CD8-positive, alpha-beta memory T cell (primary cell): Measurements from ENCODE around the gene BCKDHB. TPM values are rescaled to one million over a fixed set of nuclear protein-coding genes. Genes with fewer than 3 reads are reported as not detected.

Source experiments
- CTCF ChIA-PET: fragments of 350-600 bp; sonication (Branson Sonifier 250); formaldehyde crosslinking; loops from one replicate; lab custom pipeline; 2021; ENCODE audit warnings: antibody characterized with exemption; lab: Charles Lee
- POLR2A ChIA-PET: fragments of 350-600 bp; sonication (Branson Sonifier 250); formaldehyde crosslinking; loops from one replicate; lab custom pipeline; 2021; ENCODE audit warnings: antibody characterized with exemption; lab: Charles Lee
- DNase-seq, 5 donors: peaks; one replicate each; pipeline versions ENCODE4 v3.0.0 to v3.0.0-alpha.2; 2020 to 2022; ENCODE audit warnings: mixed read lengths in 1 of 5
- H3K27ac ChIP-seq: one replicate; pipeline ENCODE4 v1.7.0; 2013; ENCODE audit warnings: low read depth, mild to moderate bottlenecking, low read length, moderate library complexity
- H3K27me3 ChIP-seq: 2 replicates; pipeline ENCODE4 v1.7.0; 2013; ENCODE audit warnings: low read length, mild to moderate bottlenecking; ENCODE audit not compliant: insufficient read depth, poor library complexity, severe bottlenecking
- H3K36me3 ChIP-seq: 2 replicates; pipeline ENCODE4 v1.7.0; 2013; ENCODE audit warnings: mild to moderate bottlenecking, low read length, moderate library complexity; ENCODE audit not compliant: insufficient read depth
- H3K4me1 ChIP-seq: 2 replicates; pipeline ENCODE4 v1.7.0; 2013; ENCODE audit warnings: mild to moderate bottlenecking, low read length, moderate library complexity; ENCODE audit not compliant: insufficient read depth
- H3K4me3 ChIP-seq: 2 replicates; pipeline ENCODE4 v1.7.0; 2013; ENCODE audit warnings: mild to moderate bottlenecking, low read length
- H3K9me3 ChIP-seq: 2 replicates; pipeline ENCODE4 v1.7.0; 2013; ENCODE audit warnings: mild to moderate bottlenecking, low read length
- H3K27ac Mint-ChIP-seq, 8 donors: one replicate each; pipeline ENCODE4 v1.8.0; 2020 to 2021; ENCODE audit warnings: mixed read lengths in 8 of 8, mild to moderate bottlenecking in 6 of 8, inconsistent platforms in 3 of 8, moderate library complexity in 3 of 8
- H3K27me3 Mint-ChIP-seq, 2 donors: one replicate each; pipeline ENCODE4 v1.8.0; 2020 to 2021; ENCODE audit warnings: mixed read lengths in 2 of 2, mild to moderate bottlenecking in 1 of 2, moderate library complexity in 1 of 2
- H3K36me3 Mint-ChIP-seq, 3 donors: one replicate each; pipeline ENCODE4 v1.8.0; 2020 to 2021; ENCODE audit warnings: mixed read lengths in 3 of 3, inconsistent platforms in 1 of 3, mild to moderate bottlenecking in 1 of 3
- H3K4me1 Mint-ChIP-seq, 3 donors: one replicate each; pipeline ENCODE4 v1.8.0; 2020 to 2021; ENCODE audit warnings: mixed read lengths in 3 of 3, inconsistent platforms in 1 of 3, mild to moderate bottlenecking in 1 of 3
- H3K4me3 Mint-ChIP-seq, 7 donors: one replicate each; pipeline ENCODE4 v1.8.0; 2020 to 2021; ENCODE audit warnings: mixed read lengths in 7 of 7, mild to moderate bottlenecking in 6 of 7, moderate library complexity in 4 of 7, inconsistent platforms in 2 of 7
- H3K9me3 Mint-ChIP-seq, 5 donors: one replicate each; pipeline ENCODE4 v1.8.0; 2020 to 2022; ENCODE audit warnings: mixed read lengths in 5 of 5, mild to moderate bottlenecking in 3 of 5, moderate library complexity in 2 of 5, inconsistent platforms in 1 of 5
- polyA plus RNA-seq: library from polyadenylated mRNA; unstranded; fragments of 300-500 nt; fragmentation: Illumina TruSeq; gene quantifications from one replicate; pipeline ENCODE4 v1.2.3, GENCODE V29; 2021
- total RNA-seq, 2 experiments: library from RNA; stranded (reverse); gene quantifications; one replicate each; pipeline ENCODE4 v1.2.3, GENCODE V29; 2021

BCKDHB gene
- total and polyA plus RNA-seq, 3 experiments from 2014 or later, result 14.4 to 19.8 (median 15.0) TPM

- CTCF ChIA-PET, result no interaction called here
- H3K9me3 ChIP-seq, result no peaks in the 10 kb centered on the region
- Mint-ChIP-seq H3K27me3 (no peaks in the 10 kb centered on the region), H3K36me3 (peaks cover 0 to 52% (median 4%) of the 10 kb centered on the region in 3 donors), H3K27ac (no peak overlapping the region), H3K4me3 (no peak overlapping the region), H3K9me3 (peaks cover 0 to 5% (median 0%) of the 10 kb centered on the region in 5 donors), H3K4me1 (no peaks in the 10 kb centered on the region)
- no peaks in the 10 kb centered on the region for H3K36me3 ChIP-seq
- POLR2A ChIA-PET, result no interaction called here
- H3K4me1 ChIP-seq, result no peaks in the 10 kb centered on the region
- H3K27me3 ChIP-seq, result no peaks in the 10 kb centered on the region
- DNase-seq, result no peak
- H3K27ac ChIP-seq, result no peak overlapping the region
- H3K4me3 ChIP-seq, result no peak overlapping the region
These were observed 269.9 kb downstream of the BCKDHB start for GRCh38 chr6:80376411-80376810.

GRCh38 chr6:80380566-80380965 lies 274.1 kb downstream of the BCKDHB start:
- H3K4me3 Mint-ChIP-seq, result no peak overlapping the region
- H3K4me1 Mint-ChIP-seq, result no peaks in the 10 kb centered on the region
- no peaks in the 10 kb centered on the region for H3K27me3 ChIP-seq
- H3K9me3 Mint-ChIP-seq, result no peaks in the 10 kb centered on the region
- no peaks in the 10 kb centered on the region for H3K36me3 ChIP-seq
- no peak for DNase-seq
- H3K4me1 ChIP-seq, result no peaks in the 10 kb centered on the region
- CTCF ChIA-PET, result no interaction called here
- no peak overlapping the region for H3K27ac Mint-ChIP-seq
- H3K36me3 Mint-ChIP-seq, result peaks cover 0 to 22% (median 3%) of the 10 kb centered on the region in 3 donors
- no peak overlapping the region for H3K27ac ChIP-seq
- POLR2A ChIA-PET, result no interaction called here
- no peaks in the 10 kb centered on the region for H3K27me3 Mint-ChIP-seq
- H3K9me3 ChIP-seq, result no peaks in the 10 kb centered on the region
- no peak overlapping the region for H3K4me3 ChIP-seq

- Histone ChIP-seq H3K27ac (no peak overlapping the region), H3K36me3 (no peaks in the 10 kb centered on the region), H3K27me3 (no peaks in the 10 kb centered on the region), H3K4me3 (no peak overlapping the region), H3K4me1 (no peaks in the 10 kb centered on the region), H3K9me3 (no peaks in the 10 kb centered on the region)
- Mint-ChIP-seq H3K4me1 (no peaks in the 10 kb centered on the region), H3K27ac (no peak overlapping the region), H3K27me3 (no peaks in the 10 kb centered on the region), H3K4me3 (no peak overlapping the region), H3K9me3 (no peaks in the 10 kb centered on the region), H3K36me3 (peaks cover 0 to 20% (median 1%) of the 10 kb centered on the region in 3 donors)
- POLR2A ChIA-PET, result no interaction called here
- CTCF ChIA-PET, result no interaction called here
- DNase-seq, result no peak
These were observed 276.3 kb downstream of the BCKDHB start for GRCh38 chr6:80382811-80383210.

GRCh38 chr6:80388507-80388906 lies 282.0 kb downstream of the BCKDHB start:
- Mint-ChIP-seq H3K4me1 (no peaks in the 10 kb centered on the region), H3K4me3 (no peak overlapping the region), H3K9me3 (peaks cover 0 to 5% (median 2%) of the 10 kb centered on the region in 5 donors), H3K36me3 (peaks cover 1 to 16% (median 4%) of the 10 kb centered on the region in 3 donors), H3K27ac (no peak overlapping the region), H3K27me3 (no peaks in the 10 kb centered on the region)
- no peak for DNase-seq
- Histone ChIP-seq H3K36me3 (no peaks in the 10 kb centered on the region), H3K27me3 (no peaks in the 10 kb centered on the region), H3K9me3 (no peaks in the 10 kb centered on the region), H3K4me1 (no peaks in the 10 kb centered on the region), H3K27ac (no peak overlapping the region), H3K4me3 (no peak overlapping the region)
- POLR2A ChIA-PET, result no interaction called here
- CTCF ChIA-PET, result no interaction called here

Other genes starting within 250 kb of the BCKDHB start
- 1 to 10 TPM; 1.8 to 2.0 TPM for gene ELOVL4, start 159.1 kb upstream of the BCKDHB start, total RNA-seq
- gene ELOVL4, start 159.1 kb upstream of the BCKDHB start, polyA plus RNA-seq, result 6.5 TPM
- 10 to 100 TPM; 19.4 to 22.5 TPM for gene TTK, start 102.0 kb upstream of the BCKDHB start, total RNA-seq
- gene TTK, start 102.0 kb upstream of the BCKDHB start, polyA plus RNA-seq, result 0.06 TPM